Heart left ventricle (tissue), 13 donors: ENCODE measurements around the gene ATP9B.

Source experiments
- POLR2A ChIP-seq, 2 donors: fragments of 450-650 bp; IDR thresholded peaks; one replicate each; pipeline ENCODE4 v1.6.1; 2017; ENCODE audit warnings: antibody characterized with exemption in 2 of 2, mild to moderate bottlenecking in 2 of 2, moderate library complexity in 2 of 2
- TF ChIP-seq, protein P1 (sequence below), 12 donors: fragments of 200-600 bp; sonication (generic) in 4 of 12; IDR thresholded peaks; one replicate each; pipeline versions ENCODE4 v1.5.0 to v1.8.0; 2018 to 2022; ENCODE audit warnings: antibody characterized with exemption in 12 of 12, mild to moderate bottlenecking in 5 of 12
- donor health status: ischemic (EF 13 %, LVEDD 7.1; RV severe dilation, severe dysfunction).
- donor health status: DM: no; HTN: yes; CAD: no.
- donor health status: DM: no; HTN: no; CAD: no.
- donor health status: ischemic (EF 25% LVEDD 6.9; RV normal size, moderate dysfunction).
- donor health status: ischemic (EF 25% LVEDD 5.7; RV mildly dilated, moderate dysfunction).
- donor health status: ischemic (EF 35%, LVEDD 5.7; RV mildly dilated, moderate dysfunction).
- donor health status: nonischemic (EF 11% LVEDD 7.7; RV severe dilation, severe dysfunction).
- donor health status: DM: yes; HTN: yes; CAD: no.
- donor health status: PGD.
- donor health status: ischemic (EF 29% LVEDD 5.4; RV normal size, mild dysfunction).
- donor health status: nonischemic (EF 23%, LVEDD 6.1; RV moderate dilation, normal function).

DNA sequence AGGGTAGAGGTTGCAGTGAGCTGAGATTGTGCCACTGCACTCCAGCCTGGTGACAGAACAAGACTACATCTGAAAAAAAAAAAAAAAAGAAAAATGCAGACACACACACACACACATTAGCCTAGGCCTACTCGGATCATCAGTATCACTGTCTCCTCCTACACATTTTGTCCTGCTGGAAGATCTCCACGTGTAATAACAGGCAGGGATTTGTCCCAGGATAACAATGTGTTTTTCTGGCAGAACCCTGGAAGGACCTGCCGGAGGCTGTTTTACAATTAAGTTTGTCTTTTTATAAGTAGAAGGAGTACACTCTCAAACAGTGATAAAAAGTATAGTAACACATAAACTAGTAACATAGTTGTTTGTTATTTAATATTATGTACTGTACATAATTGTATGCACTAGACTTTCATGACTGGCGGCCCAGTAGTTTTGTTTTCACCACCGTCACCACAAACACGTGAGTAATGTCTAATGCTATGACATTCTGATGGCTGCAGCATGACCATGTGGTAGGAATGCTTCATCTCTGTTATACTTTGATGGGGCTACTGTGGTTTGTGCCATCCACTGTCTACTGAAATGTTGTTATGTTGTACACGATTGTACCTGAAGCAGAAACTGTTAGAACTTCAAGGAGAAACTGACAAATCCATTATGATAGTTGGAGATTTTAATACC, 130.6 kb downstream of the ATP9B start:
- TF ChIP-seq, protein P1, sequence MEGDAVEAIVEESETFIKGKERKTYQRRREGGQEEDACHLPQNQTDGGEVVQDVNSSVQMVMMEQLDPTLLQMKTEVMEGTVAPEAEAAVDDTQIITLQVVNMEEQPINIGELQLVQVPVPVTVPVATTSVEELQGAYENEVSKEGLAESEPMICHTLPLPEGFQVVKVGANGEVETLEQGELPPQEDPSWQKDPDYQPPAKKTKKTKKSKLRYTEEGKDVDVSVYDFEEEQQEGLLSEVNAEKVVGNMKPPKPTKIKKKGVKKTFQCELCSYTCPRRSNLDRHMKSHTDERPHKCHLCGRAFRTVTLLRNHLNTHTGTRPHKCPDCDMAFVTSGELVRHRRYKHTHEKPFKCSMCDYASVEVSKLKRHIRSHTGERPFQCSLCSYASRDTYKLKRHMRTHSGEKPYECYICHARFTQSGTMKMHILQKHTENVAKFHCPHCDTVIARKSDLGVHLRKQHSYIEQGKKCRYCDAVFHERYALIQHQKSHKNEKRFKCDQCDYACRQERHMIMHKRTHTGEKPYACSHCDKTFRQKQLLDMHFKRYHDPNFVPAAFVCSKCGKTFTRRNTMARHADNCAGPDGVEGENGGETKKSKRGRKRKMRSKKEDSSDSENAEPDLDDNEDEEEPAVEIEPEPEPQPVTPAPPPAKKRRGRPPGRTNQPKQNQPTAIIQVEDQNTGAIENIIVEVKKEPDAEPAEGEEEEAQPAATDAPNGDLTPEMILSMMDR (IDR thresholded peaks at IDR 0.05), result no peak
- no peak for TF ChIP-seq POLR2A (IDR thresholded peaks at IDR 0.05)
